Keratinocyte (primary cell): ENCODE measurements around the gene CBFA2T3. TPM values are rescaled to one million over a fixed set of nuclear protein-coding genes. Genes with fewer than 3 reads are reported as not detected.

Experiments used
- DNase-seq: peaks from one replicate; pipeline ENCODE4 v3.0.0-alpha.2; 2011; ENCODE audit warnings: low read depth, missing footprints, low spot score
- FAIRE-seq: peaks from 2 replicates; lab custom pipeline; 2011; peaks lifted over from hg19 to GRCh38; lab: Jason Lieb, UNC
- H2AFZ ChIP-seq: 2 replicates; pipeline ENCODE4 v1.6.0; 2012; ENCODE audit warnings: low read length, control low read depth, inconsistent platforms; ENCODE audit not compliant: control insufficient read depth
- H3K27ac ChIP-seq: 2 replicates; pipeline ENCODE4 v1.5.1; 2011; ENCODE audit warnings: low read length; ENCODE audit not compliant: control insufficient read depth, insufficient read depth
- H3K27me3 ChIP-seq: 3 replicates; pipeline ENCODE4 v1.6.0; 2011; ENCODE audit warnings: low read length; ENCODE audit not compliant: control insufficient read depth, insufficient read depth; ENCODE audit errors: extremely low read depth
- H3K36me3 ChIP-seq, 2 experiments: 2 replicates in 1 of 2; 3 replicates in 1 of 2; pipeline ENCODE4 v1.5.1; 2011; ENCODE audit warnings: low read length in 2 of 2, mild to moderate bottlenecking in 1 of 2; ENCODE audit not compliant: control insufficient read depth in 2 of 2, insufficient read depth in 2 of 2; ENCODE audit errors: extremely low read depth in 1 of 2
- H3K4me1 ChIP-seq: 3 replicates; pipeline ENCODE4 v1.5.1; 2011; ENCODE audit warnings: low read length; ENCODE audit not compliant: control insufficient read depth, insufficient read depth; ENCODE audit errors: extremely low read depth
- H3K4me2 ChIP-seq: 3 replicates; pipeline ENCODE4 v1.6.0; 2011; ENCODE audit warnings: low read depth, low read length; ENCODE audit not compliant: control insufficient read depth, insufficient read depth; ENCODE audit errors: extremely low read depth
- H3K4me3 ChIP-seq, 3 experiments: fragments of 200-600 bp in 1 of 3; sonication (generic) in 1 of 3; 2 replicates in 2 of 3; 3 replicates in 1 of 3; pipeline ENCODE4 v1.5.1; 2011 to 2016; ENCODE audit warnings: low read length in 3 of 3, mild to moderate bottlenecking in 3 of 3, control low read depth in 2 of 3, inconsistent platforms in 1 of 3, low read depth in 1 of 3, mixed read lengths in 1 of 3, mixed run types in 1 of 3, moderate library complexity in 1 of 3; ENCODE audit not compliant: control insufficient read depth in 2 of 3, insufficient read depth in 2 of 3; ENCODE audit errors: extremely low read depth in 1 of 3
- H3K79me2 ChIP-seq: 2 replicates; pipeline ENCODE4 v1.6.0; 2012; ENCODE audit warnings: low read length; ENCODE audit not compliant: control insufficient read depth, insufficient read depth
- H3K9ac ChIP-seq: 3 replicates; pipeline ENCODE4 v1.6.0; 2011; ENCODE audit warnings: low read length; ENCODE audit not compliant: control insufficient read depth, insufficient read depth; ENCODE audit errors: extremely low read depth
- H3K9me1 ChIP-seq: 3 replicates; pipeline ENCODE4 v1.6.0; 2011; ENCODE audit warnings: low read length; ENCODE audit not compliant: control insufficient read depth, insufficient read depth; ENCODE audit errors: extremely low read depth
- H3K9me3 ChIP-seq: 2 replicates; pipeline ENCODE4 v1.5.1; 2012; ENCODE audit warnings: low read depth, low read length; ENCODE audit not compliant: control insufficient read depth
- H4K20me1 ChIP-seq: 3 replicates; pipeline ENCODE4 v1.6.0; 2011; ENCODE audit warnings: low read length; ENCODE audit not compliant: control insufficient read depth, insufficient read depth; ENCODE audit errors: extremely low read depth
- EZH2 ChIP-seq: IDR thresholded peaks from one replicate; pipeline ENCODE4 v1.6.1; 2012; ENCODE audit warnings: inconsistent platforms, mild to moderate bottlenecking, low read length, moderate library complexity
- dilution Hi-C: fragments of 300-500 bp; cut with MboI; formaldehyde crosslinking; loops from one replicate; pipeline ENCODE4 v1.7.0; 2020; ENCODE audit warnings: low sequenced_read_pairs; ENCODE audit not compliant: extremely low pct_ligation_motif_present
- polyA plus RNA-seq, 5 experiments: library from polyadenylated mRNA; depleted of rRNA in 3 of 5; stranded (reverse) in 3 of 5; stranded (forward) in 1 of 5; unstranded in 1 of 5; fragments of >200 nt; gene quantifications; 1 replicate in 1 of 5; 2 replicates in 3 of 5; 3 replicates in 1 of 5; pipeline versions ENCODE4 v1.2.1 to v1.2.3, GENCODE V29; 2011 to 2012; ENCODE audit warnings: missing spikeins in 2 of 5, low read depth in 1 of 5, low replicate concordance in 1 of 5
- TF ChIP-seq, protein P1 (sequence below), 3 experiments: IDR thresholded peaks in 1 of 3; conservative IDR thresholded peaks in 1 of 3; optimal IDR thresholded peaks in 1 of 3; 2 replicates in 2 of 3; 3 replicates in 1 of 3; pipeline versions ENCODE3 to v1.5.1; 2011; ENCODE audit warnings: low read length in 3 of 3, mild to moderate bottlenecking in 3 of 3, moderate library complexity in 2 of 3, control low read depth in 1 of 3, inconsistent platforms in 1 of 3; ENCODE audit not compliant: insufficient read depth in 2 of 3; ENCODE audit errors: extremely low read depth in 1 of 3

The CBFA2T3 gene
- polyA plus RNA-seq, 1 donor (not counting 4 experiments of a cell fraction or from before 2014, with no cell fraction given): 0.08 TPM

DNA sequence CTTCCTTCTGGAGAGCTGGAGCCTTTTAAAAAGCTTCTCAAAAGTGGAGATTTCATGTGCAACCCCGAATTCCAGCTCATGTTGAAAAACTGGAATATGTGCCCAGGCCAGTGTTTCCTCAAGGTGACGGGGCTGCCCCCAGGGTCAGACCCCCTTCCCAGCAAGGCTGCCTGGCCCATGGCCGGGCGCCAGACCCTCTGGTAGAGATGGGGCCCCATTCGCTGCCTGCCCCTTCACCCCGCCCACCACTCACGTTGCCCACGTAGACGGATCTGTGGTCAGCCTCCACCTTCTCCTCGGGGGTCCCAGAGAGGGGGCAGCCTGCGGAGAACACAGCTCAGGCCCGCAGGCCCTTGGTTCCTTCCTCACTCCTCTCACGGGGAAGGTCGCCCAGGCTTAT lies 111.7 kb downstream of the CBFA2T3 start:
- Histone ChIP-seq H3K36me3 (peaks cover 0 to 11% of the 10 kb centered on the region in 2 experiments), H3K4me1 (no peaks in the 10 kb centered on the region), H4K20me1 (no peaks in the 10 kb centered on the region), H3K9me1 (no peaks in the 10 kb centered on the region), H3K27me3 (peaks cover 21% of the 10 kb centered on the region), H3K4me3 (no peak overlapping the region), H3K27ac (no peak overlapping the region), H3K79me2 (no peaks in the 10 kb centered on the region), H3K4me2 (no peak overlapping the region), H3K9me3 (no peaks in the 10 kb centered on the region), H3K9ac (no peak overlapping the region), H2AFZ (no peak overlapping the region)
- TF ChIP-seq EZH2: no peak
- TF ChIP-seq, protein P1, sequence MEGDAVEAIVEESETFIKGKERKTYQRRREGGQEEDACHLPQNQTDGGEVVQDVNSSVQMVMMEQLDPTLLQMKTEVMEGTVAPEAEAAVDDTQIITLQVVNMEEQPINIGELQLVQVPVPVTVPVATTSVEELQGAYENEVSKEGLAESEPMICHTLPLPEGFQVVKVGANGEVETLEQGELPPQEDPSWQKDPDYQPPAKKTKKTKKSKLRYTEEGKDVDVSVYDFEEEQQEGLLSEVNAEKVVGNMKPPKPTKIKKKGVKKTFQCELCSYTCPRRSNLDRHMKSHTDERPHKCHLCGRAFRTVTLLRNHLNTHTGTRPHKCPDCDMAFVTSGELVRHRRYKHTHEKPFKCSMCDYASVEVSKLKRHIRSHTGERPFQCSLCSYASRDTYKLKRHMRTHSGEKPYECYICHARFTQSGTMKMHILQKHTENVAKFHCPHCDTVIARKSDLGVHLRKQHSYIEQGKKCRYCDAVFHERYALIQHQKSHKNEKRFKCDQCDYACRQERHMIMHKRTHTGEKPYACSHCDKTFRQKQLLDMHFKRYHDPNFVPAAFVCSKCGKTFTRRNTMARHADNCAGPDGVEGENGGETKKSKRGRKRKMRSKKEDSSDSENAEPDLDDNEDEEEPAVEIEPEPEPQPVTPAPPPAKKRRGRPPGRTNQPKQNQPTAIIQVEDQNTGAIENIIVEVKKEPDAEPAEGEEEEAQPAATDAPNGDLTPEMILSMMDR (optimal IDR thresholded peaks at IDR 0.05 in 1 of 3, IDR thresholded peaks at IDR 0.05 in 1 of 3, conservative IDR thresholded peaks at IDR 0.05 in 1 of 3; ENCODE audit: extremely low read depth in 1 of 3, insufficient read depth in 2 of 3, low read length in 3 of 3): no peak
- DNase-seq (no peak), FAIRE-seq (no peak)
- dilution Hi-C loops: no loop called here

DNA sequence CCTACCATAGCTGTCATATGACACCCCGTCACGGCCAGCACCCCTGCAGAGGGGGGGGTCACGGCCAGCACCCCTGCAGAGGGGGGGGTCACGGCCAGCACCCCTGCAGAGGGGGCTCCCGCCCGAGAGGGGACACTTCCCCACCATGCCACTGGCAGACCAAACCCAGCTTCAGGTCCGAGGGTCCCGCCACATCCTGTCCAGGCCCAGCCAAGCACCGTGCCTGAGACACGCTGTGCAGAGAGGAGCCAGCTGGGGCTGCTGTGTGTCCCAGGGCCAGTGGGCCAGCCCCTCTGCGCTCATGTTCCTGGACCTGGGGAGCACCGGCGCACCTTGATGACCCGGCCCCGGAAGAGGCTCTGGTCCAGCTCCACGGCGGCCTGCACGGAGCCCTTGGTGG lies 112.5 kb downstream of the CBFA2T3 start:
- no peaks in the 10 kb centered on the region for H3K4me1 ChIP-seq
- no peak overlapping the region for H2AFZ ChIP-seq
- no peaks in the 10 kb centered on the region for H4K20me1 ChIP-seq
- no peaks in the 10 kb centered on the region for H3K9me1 ChIP-seq
- DNase-seq (no peak), FAIRE-seq (no peak)
- peaks cover 17% of the 10 kb centered on the region for H3K27me3 ChIP-seq
- no peak overlapping the region for H3K4me3 ChIP-seq
- H3K4me2 ChIP-seq: no peak overlapping the region
- H3K36me3 ChIP-seq: peaks cover under 1 to 18% of the 10 kb centered on the region in 2 experiments
- H3K27ac ChIP-seq: no peak overlapping the region
- dilution Hi-C loops: no loop called here
- no peaks in the 10 kb centered on the region for H3K79me2 ChIP-seq
- TF ChIP-seq, protein P1 (optimal IDR thresholded peaks at IDR 0.05 in 1 of 3, IDR thresholded peaks at IDR 0.05 in 1 of 3, conservative IDR thresholded peaks at IDR 0.05 in 1 of 3; ENCODE audit: extremely low read depth in 1 of 3, insufficient read depth in 2 of 3, low read length in 3 of 3): no peak
- TF ChIP-seq EZH2: no peak
- H3K9me3 ChIP-seq: no peaks in the 10 kb centered on the region
- no peak overlapping the region for H3K9ac ChIP-seq
